Endothelial cell of umbilical vein (primary cell): Measurements from ENCODE around the gene AHI1. TPM values are rescaled to one million over a fixed set of nuclear protein-coding genes. Genes with fewer than 3 reads are reported as not detected.
A peak's percentile ranks its signal among the peaks of the same experiment; 100 is the strongest.

ENCODE experiments used
- BruUV-seq: library from RNA; stranded (reverse); fragments of 400-500 nt; replicated peaks from 2 replicates; lab custom pipeline; 2021; lab: Mats Ljungman, UMichigan
- CTCF ChIA-PET: fragments of 300-600, 350-600 bp; sonication (Branson Sonifier 250); formaldehyde crosslinking; loops from one replicate; lab custom pipeline; 2021; ENCODE audit warnings: antibody characterized with exemption, inconsistent platforms; lab: Charles Lee
- POLR2A ChIA-PET: fragments of 300-600, 350-600 bp; sonication (Branson Sonifier 250); formaldehyde crosslinking; loops from one replicate; lab custom pipeline; 2021; ENCODE audit warnings: antibody characterized with exemption, inconsistent platforms; lab: Charles Lee
- DNase-seq: peaks from one replicate; pipeline ENCODE4 v3.0.0-alpha.2; 2011; ENCODE audit warnings: low read depth, low spot score
- FAIRE-seq: peaks from 2 replicates; lab custom pipeline; 2011; peaks lifted over from hg19 to GRCh38; lab: Jason Lieb, UNC
- H2AFZ ChIP-seq: 2 replicates; pipeline ENCODE4 v1.6.0; 2012; ENCODE audit warnings: low read depth, low read length, control low read depth, inconsistent platforms
- H3K27ac ChIP-seq: 2 replicates; pipeline ENCODE4 v1.5.1; 2011; ENCODE audit warnings: low read depth, mild to moderate bottlenecking, control low read depth, low read length, moderate library complexity; ENCODE audit not compliant: insufficient read depth
- H3K27me3 ChIP-seq, 2 experiments: 2 replicates each; pipeline versions ENCODE4 v1.6.0 to v1.6.1; 2011; ENCODE audit warnings: low read length in 2 of 2, mixed read lengths in 1 of 2; ENCODE audit not compliant: control insufficient read depth in 2 of 2, insufficient read depth in 2 of 2
- H3K36me3 ChIP-seq, 2 experiments: 2 replicates in 1 of 2; 3 replicates in 1 of 2; pipeline ENCODE4 v1.5.1; 2011; ENCODE audit warnings: low read length in 2 of 2, mild to moderate bottlenecking in 1 of 2, moderate library complexity in 1 of 2; ENCODE audit not compliant: control insufficient read depth in 2 of 2, insufficient read depth in 2 of 2; ENCODE audit errors: extremely low read depth in 1 of 2
- H3K4me1 ChIP-seq: 3 replicates; pipeline ENCODE4 v1.5.1; 2011; ENCODE audit warnings: mild to moderate bottlenecking, low read length; ENCODE audit not compliant: control insufficient read depth, insufficient read depth; ENCODE audit errors: extremely low read depth
- H3K4me2 ChIP-seq: 2 replicates; pipeline ENCODE4 v1.6.1; 2011; ENCODE audit warnings: low read length, control low read depth, mixed read lengths; ENCODE audit not compliant: insufficient read depth
- H3K4me3 ChIP-seq, 3 experiments: fragments of 200-600 bp in 1 of 3; sonication (generic), shearing (Covaris generic) in 1 of 3; replicated peaks in 1 of 3; 2 replicates each; pipeline ENCODE4 v1.5.1; 2011 to 2016; ENCODE audit warnings: control low read depth in 3 of 3, low read length in 3 of 3, mild to moderate bottlenecking in 2 of 3, inconsistent platforms in 1 of 3, low read depth in 1 of 3, moderate library complexity in 1 of 3; ENCODE audit not compliant: insufficient read depth in 1 of 3
- H3K79me2 ChIP-seq: 2 replicates; pipeline ENCODE4 v1.6.0; 2012; ENCODE audit warnings: low read length, inconsistent platforms; ENCODE audit not compliant: control insufficient read depth, insufficient read depth
- H3K9ac ChIP-seq: replicated peaks from 2 replicates; pipeline ENCODE3; 2011; ENCODE audit warnings: low read length, control low read depth; ENCODE audit not compliant: insufficient read depth; ENCODE audit errors: extremely low read depth
- H3K9me1 ChIP-seq: replicated peaks from 3 replicates; pipeline ENCODE4 v1.6.0; 2011; ENCODE audit warnings: mild to moderate bottlenecking, low read length; ENCODE audit not compliant: control insufficient read depth, insufficient read depth; ENCODE audit errors: extremely low read depth
- H3K9me3 ChIP-seq: replicated peaks from 2 replicates; pipeline ENCODE4 v1.5.1; 2012; ENCODE audit warnings: low read length, inconsistent platforms; ENCODE audit not compliant: control insufficient read depth, insufficient read depth
- H4K20me1 ChIP-seq: replicated peaks from 2 replicates; pipeline ENCODE3; 2011; ENCODE audit warnings: mild to moderate bottlenecking, low read length; ENCODE audit not compliant: control insufficient read depth, insufficient read depth; ENCODE audit errors: extremely low read depth
- CTCF ChIP-seq, 2 donors: IDR thresholded peaks; 1 replicate in 1 of 2; 2 replicates in 1 of 2; pipeline ENCODE4 v1.5.1; 2011; ENCODE audit warnings: low read length in 2 of 2, mild to moderate bottlenecking in 2 of 2, moderate library complexity in 2 of 2, control low read depth in 1 of 2, inconsistent platforms in 1 of 2, low read depth in 1 of 2; ENCODE audit not compliant: insufficient read depth in 1 of 2; ENCODE audit errors: extremely low read depth in 1 of 2
- EZH2 ChIP-seq: IDR thresholded peaks from 2 replicates; pipeline ENCODE4 v1.6.1; 2012; ENCODE audit warnings: borderline replicate concordance, low read depth, mild to moderate bottlenecking, moderate library complexity, low read length, inconsistent platforms; ENCODE audit not compliant: severe bottlenecking
- FOS ChIP-seq: IDR thresholded peaks from 2 replicates; pipeline ENCODE4 v1.6.1; 2011; ENCODE audit warnings: mild to moderate bottlenecking, low read length, moderate library complexity, borderline replicate concordance; ENCODE audit not compliant: insufficient read depth
- JUN ChIP-seq: IDR thresholded peaks from 2 replicates; pipeline ENCODE4 v1.6.1; 2011; ENCODE audit warnings: borderline replicate concordance, low read depth; ENCODE audit not compliant: insufficient read length, insufficient read depth
- MYC ChIP-seq: IDR thresholded peaks from one replicate; pipeline ENCODE4 v1.6.1; 2011; ENCODE audit warnings: mild to moderate bottlenecking, low read depth, low read length
- POLR2A ChIP-seq: IDR thresholded peaks from 2 replicates; pipeline ENCODE4 v1.6.1; 2012; ENCODE audit warnings: low read depth, mild to moderate bottlenecking, control low read depth, low read length
- POLR2AphosphoS5 ChIP-seq: IDR thresholded peaks from 2 replicates; pipeline ENCODE4 v1.6.1; 2012; ENCODE audit warnings: low read depth, mild to moderate bottlenecking, control low read depth, low read length, moderate library complexity; ENCODE audit not compliant: insufficient read depth
- dilution Hi-C: fragments of 300-500 bp; cut with MboI; formaldehyde crosslinking; loops from one replicate; pipeline ENCODE4 v1.15.0; 2019; ENCODE audit warnings: low sequenced_read_pairs; ENCODE audit not compliant: extremely low pct_ligation_motif_present
- intact Hi-C: fragments of 100-400 bp; cut with micrococcal nuclease; formaldehyde crosslinking; loops from one replicate; pipeline ENCODE4 v1.10.0; 2022
- polyA plus RNA-seq, 4 experiments: library from polyadenylated mRNA; depleted of rRNA in 3 of 4; stranded (reverse) in 3 of 4; unstranded in 1 of 4; fragments of >200 nt; gene quantifications; 2 replicates each; pipeline versions ENCODE4 v1.2.1 to v1.2.3, GENCODE V29; 2011 to 2012; ENCODE audit warnings: missing spikeins in 1 of 4
- total RNA-seq: library from RNA; stranded (reverse); gene quantifications from 2 replicates; pipeline ENCODE4 v1.2.3, GENCODE V29; 2021

Gene AHI1
- total and polyA plus RNA-seq, 2 donors (not counting 3 experiments of a cell fraction or from before 2014, with no cell fraction given): 5.1 to 20.7 TPM

- Histone ChIP-seq H3K4me2 (no peak overlapping the region), H3K27me3 (peaks cover 3 to 4% of the 10 kb centered on the region in 2 experiments), H3K27ac (no peak overlapping the region), H3K36me3 (no peaks in the 10 kb centered on the region), H4K20me1 (no peaks in the 10 kb centered on the region), H2AFZ (no peak overlapping the region), H3K79me2 (no peaks in the 10 kb centered on the region), H3K9me1 (no peaks in the 10 kb centered on the region), H3K9ac (no peak overlapping the region), H3K4me1 (no peaks in the 10 kb centered on the region), H3K9me3 (no peaks in the 10 kb centered on the region), H3K4me3 (no peak overlapping the region)
- POLR2A ChIA-PET: no interaction called here
- no peak for TF ChIP-seq EZH2
- peak; percentile 10 for TF ChIP-seq JUN
- TF ChIP-seq FOS: no peak
- no peak for TF ChIP-seq CTCF (IDR thresholded peaks at IDR 0.05; ENCODE audit: extremely low read depth in 1 of 2, insufficient read depth in 1 of 2, low read depth in 1 of 2, low read length in 2 of 2)
- TF ChIP-seq POLR2A: no peak
- dilution Hi-C loops: no loop called here
- BruUV-seq: no TSS peak
- intact Hi-C loops: no loop called here
- CTCF ChIA-PET: no interaction called here
- DNase-seq (no peak), FAIRE-seq (no peak)
Measured at GRCh38 chr6:135234492-135234780, 263.1 kb downstream of the AHI1 start.

- no peaks in the 10 kb centered on the region for H3K36me3 ChIP-seq
- H3K4me3 ChIP-seq: no peak overlapping the region
- H2AFZ ChIP-seq: no peak overlapping the region
- BruUV-seq: no TSS peak
- peaks cover 2 to 4% of the 10 kb centered on the region in 2 experiments for H3K27me3 ChIP-seq
- no peaks in the 10 kb centered on the region for H3K9me3 ChIP-seq
- dilution Hi-C loops: no loop called here
- ChIA-PET CTCF (no interaction called here), POLR2A (no interaction called here)
- H3K4me2 ChIP-seq: no peak overlapping the region
- no peak for DNase-seq
- no peak for TF ChIP-seq POLR2AphosphoS5
- TF ChIP-seq CTCF (IDR thresholded peaks at IDR 0.05; ENCODE audit: extremely low read depth in 1 of 2, insufficient read depth in 1 of 2, low read depth in 1 of 2, low read length in 2 of 2): no peak
- no peak for TF ChIP-seq FOS
- TF ChIP-seq MYC: no peak
- no peak for TF ChIP-seq JUN
- no peaks in the 10 kb centered on the region for H4K20me1 ChIP-seq
- FAIRE-seq: no peak
- intact Hi-C loops: no loop called here
- H3K4me1 ChIP-seq: no peaks in the 10 kb centered on the region
- no peak overlapping the region for H3K9ac ChIP-seq
- no peaks in the 10 kb centered on the region for H3K9me1 ChIP-seq
- no peaks in the 10 kb centered on the region for H3K79me2 ChIP-seq
- no peak overlapping the region for H3K27ac ChIP-seq
Measured at GRCh38 chr6:135233686-135234491, 263.7 kb downstream of the AHI1 start.
